ENCODE data around the gene DLX6.
A peak's percentile ranks its signal among the peaks of the same experiment; 100 is the strongest.

DLX6 gene

GRCh38 chr7:96996111-96996957 is 9.0 kb upstream of the DLX6 start:
- DNase-seq, result no peak

DNA sequence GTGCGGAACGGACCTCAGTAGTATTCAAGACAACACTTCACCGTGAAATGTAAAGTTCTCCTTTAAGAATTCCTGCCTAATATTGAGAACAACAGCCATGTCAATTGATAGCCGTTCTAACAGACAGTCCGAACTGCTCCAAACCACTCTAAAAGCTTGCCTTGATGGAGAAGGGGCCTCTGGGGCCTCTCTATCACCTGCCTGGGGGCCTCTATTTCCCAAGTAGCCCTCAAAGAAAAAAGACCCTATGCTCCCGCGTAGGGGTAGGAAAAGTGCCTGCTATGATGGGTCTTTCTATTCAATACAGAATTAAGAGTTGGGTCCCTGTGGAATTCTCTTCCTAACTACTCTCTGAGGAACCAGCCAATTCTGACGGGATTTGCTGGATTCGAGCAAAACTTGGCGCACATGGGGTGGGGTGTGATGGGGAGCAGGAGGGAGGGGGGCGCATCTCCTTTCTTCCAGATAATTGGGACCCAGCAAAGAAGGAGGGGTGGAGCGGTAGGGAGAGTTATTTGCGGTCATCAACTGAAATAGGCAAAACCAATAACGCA is 8.3 kb upstream of the DLX6 start:
- DNase-seq, result no peak

DNA sequence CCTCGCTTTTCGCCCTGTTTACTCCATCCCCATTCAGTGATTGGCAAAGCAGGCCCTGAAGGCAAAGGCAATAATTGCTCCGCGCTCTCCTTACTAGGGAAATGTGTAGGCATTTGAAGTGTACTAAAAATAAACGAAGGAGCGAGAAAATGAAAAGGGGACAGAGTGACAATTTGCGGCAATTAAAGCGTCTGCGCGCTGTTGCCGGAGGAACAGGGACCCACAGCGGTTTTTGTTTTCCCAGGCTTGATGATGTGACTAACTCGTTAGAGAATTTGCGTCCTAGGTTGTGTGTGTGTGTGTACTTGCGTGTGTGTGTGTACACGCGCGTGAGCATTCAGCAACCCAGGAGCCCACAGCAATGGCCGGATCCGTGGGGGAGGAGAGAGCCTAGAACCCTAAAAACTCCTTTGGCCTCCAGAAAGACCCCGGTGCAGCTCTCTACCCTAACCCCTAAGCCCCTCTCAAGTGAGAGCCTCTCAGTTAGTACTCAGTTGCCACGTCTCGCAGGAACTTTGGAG is 7.8 kb upstream of the DLX6 start:
- no peak for DNase-seq

- no peak for DNase-seq
Observed at GRCh38 chr7:96998333-96998732, 7.0 kb upstream of the DLX6 start.

- no peak for DNase-seq
Observed at GRCh38 chr7:96998744-96999143, 6.6 kb upstream of the DLX6 start.

GRCh38 chr7:97001221-97001620 is 4.1 kb upstream of the DLX6 start:
- DNase-seq, result no peak

- DNase-seq, result no peak
Observed at GRCh38 chr7:97001656-97002554, 3.4 kb upstream of the DLX6 start.

DNA sequence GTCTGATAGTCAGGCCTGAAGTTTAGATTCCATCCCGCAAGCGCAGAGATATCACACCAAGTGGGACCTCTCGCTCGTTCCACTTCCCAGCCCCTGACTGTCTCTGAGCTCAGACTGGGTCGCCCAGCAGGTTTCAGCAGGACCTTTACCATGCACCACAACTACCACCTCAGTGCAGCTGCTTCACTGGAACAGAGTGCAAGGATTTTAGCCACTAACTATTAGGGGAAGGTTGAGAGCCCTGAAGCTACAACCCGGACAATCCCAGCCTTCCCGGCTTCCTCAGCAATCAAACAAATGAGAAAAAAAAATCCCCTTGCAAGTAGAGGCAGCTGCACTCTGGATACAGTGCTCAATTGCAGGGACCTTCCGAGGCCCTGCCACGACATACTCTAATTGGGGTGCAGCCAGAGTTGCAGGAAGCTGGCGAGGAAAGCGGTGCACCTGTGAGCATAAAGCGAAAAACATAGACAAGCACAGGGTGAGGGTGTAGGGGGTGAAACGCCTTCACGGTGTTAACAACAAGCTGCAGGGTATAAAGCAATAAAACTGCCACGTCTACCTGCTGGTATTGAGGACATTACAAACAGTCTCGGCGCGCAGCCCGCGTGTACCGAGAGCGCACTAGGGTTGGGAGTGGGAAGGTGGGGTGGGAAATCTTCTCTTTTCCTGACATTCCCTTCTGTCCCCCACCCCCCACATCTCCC is 2.6 kb upstream of the DLX6 start:
- DNase-seq, result no peak

DNA sequence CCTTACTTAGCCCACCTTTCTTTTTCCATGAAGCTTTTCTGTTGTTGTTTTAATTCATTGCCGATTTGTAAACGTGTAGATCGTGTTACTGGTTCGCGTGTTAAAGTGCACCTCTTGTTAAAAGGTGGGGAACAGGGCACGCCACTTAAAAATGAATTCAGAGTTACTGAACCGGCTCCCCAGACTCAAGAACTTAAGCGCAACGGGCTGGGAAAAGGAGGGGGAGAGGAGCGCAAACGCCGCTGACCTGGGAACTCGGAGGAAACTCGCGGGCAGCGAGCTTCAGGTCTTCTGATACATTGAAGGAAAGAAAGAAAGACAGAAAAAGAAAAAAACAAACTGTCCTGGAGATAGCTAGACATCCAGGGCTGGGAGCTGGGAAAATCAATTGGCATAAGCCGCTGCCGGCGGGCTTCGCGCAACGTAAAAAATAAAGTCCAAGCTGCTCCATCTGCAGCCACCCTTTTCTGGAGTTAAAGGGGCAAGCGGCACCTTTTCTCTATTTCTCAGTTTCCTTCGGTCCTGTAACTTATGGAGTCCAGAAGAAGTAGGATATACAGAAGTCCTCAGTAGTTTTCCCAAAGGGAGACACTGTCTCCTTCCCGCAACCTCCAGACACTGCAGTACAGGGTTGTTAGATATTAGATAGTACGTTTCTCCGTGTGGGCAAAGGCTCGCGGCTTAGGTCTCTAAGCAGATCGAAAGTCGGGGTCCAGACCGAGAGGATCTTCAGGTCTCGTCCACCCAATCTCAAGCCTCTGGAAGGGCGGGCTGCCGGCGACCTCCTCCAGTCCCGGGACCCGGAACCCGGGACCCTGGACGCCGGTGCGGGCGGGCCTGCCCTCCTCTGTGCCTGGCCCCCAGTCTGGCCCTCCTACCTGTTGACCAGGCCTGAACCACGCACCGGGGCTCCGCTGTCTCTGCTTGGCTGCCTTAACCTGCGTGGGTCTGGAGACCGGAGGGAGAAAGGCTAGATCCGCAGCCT is 1.8 kb upstream of the DLX6 start:
- no peak for DNase-seq

DNA sequence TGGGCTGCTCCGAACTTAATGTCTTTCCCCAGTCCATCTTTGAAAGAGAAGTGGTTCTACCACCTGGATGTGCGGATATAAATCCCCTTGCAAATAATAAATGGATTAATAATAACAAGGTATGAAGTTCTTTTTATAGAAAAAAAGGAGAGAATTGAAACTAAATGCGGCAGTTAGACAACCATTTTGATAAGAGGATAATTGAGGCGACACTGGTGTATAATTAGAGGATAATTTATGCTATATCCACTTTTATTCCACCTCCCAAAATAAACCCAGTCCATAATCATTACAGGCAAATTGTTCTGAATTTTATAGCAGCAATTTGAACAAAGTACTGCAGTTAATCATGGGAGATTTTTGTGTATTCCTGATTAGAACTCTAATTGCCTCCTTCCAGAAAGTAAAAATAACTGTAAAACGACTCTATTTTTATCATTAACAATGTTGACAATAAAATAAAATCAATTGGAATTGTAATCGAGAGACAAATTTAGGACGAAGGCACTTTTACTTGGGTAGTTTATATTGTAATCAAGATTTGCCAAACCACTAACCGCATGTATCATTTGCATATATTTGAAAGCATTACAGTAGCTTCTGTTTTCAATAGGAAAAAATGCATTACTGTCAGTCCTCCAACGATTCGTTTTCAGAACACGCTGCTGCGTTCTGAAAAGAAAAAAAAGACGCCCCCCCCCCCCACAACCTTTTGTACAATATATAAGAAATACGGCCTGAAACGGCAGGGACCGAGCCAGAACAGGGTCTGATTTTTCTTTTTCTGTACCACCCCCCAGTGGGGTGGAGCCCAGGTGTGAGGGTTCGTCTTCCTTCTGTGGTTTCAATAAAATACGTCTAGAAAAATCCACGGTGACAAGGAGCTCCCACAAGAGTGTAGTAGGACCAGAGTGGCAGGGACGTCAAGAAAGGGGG is 838 bp upstream of the DLX6 start:
- DNase-seq, result no peak

DNA sequence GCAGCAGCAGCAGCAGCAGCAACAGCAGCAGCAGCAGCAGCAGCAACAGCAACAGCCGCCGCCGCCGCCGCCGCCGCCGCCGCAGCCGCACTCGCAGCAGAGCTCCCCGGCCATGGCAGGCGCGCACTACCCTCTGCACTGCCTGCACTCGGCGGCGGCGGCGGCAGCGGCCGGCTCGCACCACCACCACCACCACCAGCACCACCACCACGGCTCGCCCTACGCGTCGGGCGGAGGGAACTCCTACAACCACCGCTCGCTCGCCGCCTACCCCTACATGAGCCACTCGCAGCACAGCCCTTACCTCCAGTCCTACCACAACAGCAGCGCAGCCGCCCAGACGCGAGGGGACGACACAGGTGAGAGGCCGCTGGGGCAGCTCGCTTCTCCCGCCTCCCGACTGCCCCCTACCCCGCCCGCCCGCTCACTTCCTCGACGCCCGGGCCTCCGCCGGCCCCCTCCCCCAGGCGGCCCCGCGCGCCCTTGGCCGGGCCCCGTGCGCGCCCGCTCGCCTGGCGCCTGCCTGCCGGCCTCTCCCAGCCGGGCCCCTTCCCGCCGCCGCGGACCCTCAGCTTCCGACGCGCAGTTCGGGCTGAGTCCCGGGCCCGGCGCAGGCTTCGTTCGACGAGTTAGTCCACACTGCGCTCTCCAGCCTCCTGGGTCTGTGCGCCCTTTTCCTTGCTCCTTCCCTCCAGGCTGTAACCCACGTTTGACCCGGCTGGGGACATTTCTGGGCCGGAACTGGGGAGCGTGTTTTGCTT is 882 bp downstream of the DLX6 start:
- DNase-seq, result peak; percentile 7 to 16

GRCh38 chr7:97006816-97007582 is 1.6 kb downstream of the DLX6 start:
- DNase-seq, result no peak

DNA sequence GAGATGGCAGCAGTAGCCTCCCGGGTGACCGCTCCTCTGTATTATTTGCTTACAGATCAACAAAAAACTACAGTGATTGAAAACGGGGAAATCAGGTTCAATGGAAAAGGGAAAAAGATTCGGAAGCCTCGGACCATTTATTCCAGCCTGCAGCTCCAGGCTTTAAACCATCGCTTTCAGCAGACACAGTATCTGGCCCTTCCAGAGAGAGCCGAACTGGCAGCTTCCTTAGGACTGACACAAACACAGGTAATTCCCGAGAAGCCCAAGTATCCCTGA is 2.2 kb downstream of the DLX6 start:
- DNase-seq, result no peak

DNA sequence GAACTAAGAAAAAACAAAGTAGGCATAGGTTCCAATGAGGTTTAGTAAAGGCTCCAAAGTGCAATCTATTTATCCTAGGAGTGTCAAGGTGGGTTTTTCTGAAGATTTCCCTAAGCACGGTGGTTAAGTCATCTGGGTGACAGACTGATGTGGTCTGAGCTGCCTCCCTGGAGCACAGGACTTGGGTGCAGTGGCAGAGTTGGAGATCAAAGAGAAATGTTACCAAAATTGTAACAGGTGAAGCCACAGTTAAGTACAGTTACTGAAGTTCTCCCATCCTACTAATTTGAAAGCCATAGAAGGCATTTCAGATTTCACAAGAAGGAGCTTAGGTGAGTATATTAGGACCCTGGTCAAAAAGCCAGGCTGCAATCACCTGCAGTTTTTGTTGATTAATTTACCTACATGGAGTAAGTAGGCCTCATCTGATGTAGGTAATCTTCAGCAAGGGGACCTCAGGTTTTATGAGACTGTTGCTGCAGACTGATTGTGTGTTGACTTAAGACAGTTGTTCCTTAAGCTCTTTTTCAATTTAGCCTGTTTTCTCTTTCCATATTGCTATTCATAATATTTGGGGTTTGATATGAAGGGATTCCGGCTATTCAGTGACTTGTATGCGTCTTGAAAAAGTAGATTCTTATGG is 3.0 kb downstream of the DLX6 start:
- DNase-seq, result no peak

- DNase-seq, result no peak
Observed at GRCh38 chr7:97009753-97010732, 4.7 kb downstream of the DLX6 start.

- DNase-seq, result no peak
Observed at GRCh38 chr7:97011104-97011503, 5.8 kb downstream of the DLX6 start.

Measured in Kasumi-1 (cell line).